DND-41 (cell line): Measurements from ENCODE around the gene PIK3R6.

Experiments used
- CTCF ChIP-seq: IDR thresholded peaks from 2 replicates; pipeline ENCODE4 v1.5.1; 2012; ENCODE audit warnings: borderline replicate concordance, low read length, moderate library complexity, mild to moderate bottlenecking; ENCODE audit not compliant: poor library complexity, severe bottlenecking; ENCODE audit errors: extremely low read depth
- EZH2 ChIP-seq: IDR thresholded peaks from 3 replicates; pipeline ENCODE4 v1.6.1; 2012; ENCODE audit warnings: borderline replicate concordance, low read depth, mild to moderate bottlenecking, moderate library complexity, low read length, inconsistent platforms; ENCODE audit not compliant: severe bottlenecking

- TF ChIP-seq CTCF (no peak), EZH2 (no peak)
These were observed 19.6 kb downstream of the PIK3R6 start for GRCh38 chr17:8847891-8848290.
